CD4-positive, alpha-beta T cell treated with Interleukin-6 at 100 ng/mL for 8 hours (primary cell): ENCODE results near the gene NEK5.
"Not testable (repeated sequence)": the region's sequence is repeated elsewhere in the genome, so short reads cannot be mapped to it uniquely, and the experiment has no call there.

Experiments used
- DNase-seq: peaks from one replicate; pipeline ENCODE4 v3.0.0-alpha.2; 2020; ENCODE audit warnings: mixed read lengths, low spot score

The NEK5 gene, protein sequence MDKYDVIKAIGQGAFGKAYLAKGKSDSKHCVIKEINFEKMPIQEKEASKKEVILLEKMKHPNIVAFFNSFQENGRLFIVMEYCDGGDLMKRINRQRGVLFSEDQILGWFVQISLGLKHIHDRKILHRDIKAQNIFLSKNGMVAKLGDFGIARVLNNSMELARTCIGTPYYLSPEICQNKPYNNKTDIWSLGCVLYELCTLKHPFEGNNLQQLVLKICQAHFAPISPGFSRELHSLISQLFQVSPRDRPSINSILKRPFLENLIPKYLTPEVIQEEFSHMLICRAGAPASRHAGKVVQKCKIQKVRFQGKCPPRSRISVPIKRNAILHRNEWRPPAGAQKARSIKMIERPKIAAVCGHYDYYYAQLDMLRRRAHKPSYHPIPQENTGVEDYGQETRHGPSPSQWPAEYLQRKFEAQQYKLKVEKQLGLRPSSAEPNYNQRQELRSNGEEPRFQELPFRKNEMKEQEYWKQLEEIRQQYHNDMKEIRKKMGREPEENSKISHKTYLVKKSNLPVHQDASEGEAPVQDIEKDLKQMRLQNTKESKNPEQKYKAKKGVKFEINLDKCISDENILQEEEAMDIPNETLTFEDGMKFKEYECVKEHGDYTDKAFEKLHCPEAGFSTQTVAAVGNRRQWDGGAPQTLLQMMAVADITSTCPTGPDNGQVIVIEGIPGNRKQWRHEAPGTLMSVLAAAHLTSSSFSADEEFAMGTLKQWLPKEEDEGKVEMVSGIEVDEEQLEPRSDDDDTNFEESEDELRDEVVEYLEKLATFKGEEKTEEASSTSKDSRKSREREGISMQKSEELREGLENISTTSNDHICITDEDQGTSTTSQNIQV

DNA sequence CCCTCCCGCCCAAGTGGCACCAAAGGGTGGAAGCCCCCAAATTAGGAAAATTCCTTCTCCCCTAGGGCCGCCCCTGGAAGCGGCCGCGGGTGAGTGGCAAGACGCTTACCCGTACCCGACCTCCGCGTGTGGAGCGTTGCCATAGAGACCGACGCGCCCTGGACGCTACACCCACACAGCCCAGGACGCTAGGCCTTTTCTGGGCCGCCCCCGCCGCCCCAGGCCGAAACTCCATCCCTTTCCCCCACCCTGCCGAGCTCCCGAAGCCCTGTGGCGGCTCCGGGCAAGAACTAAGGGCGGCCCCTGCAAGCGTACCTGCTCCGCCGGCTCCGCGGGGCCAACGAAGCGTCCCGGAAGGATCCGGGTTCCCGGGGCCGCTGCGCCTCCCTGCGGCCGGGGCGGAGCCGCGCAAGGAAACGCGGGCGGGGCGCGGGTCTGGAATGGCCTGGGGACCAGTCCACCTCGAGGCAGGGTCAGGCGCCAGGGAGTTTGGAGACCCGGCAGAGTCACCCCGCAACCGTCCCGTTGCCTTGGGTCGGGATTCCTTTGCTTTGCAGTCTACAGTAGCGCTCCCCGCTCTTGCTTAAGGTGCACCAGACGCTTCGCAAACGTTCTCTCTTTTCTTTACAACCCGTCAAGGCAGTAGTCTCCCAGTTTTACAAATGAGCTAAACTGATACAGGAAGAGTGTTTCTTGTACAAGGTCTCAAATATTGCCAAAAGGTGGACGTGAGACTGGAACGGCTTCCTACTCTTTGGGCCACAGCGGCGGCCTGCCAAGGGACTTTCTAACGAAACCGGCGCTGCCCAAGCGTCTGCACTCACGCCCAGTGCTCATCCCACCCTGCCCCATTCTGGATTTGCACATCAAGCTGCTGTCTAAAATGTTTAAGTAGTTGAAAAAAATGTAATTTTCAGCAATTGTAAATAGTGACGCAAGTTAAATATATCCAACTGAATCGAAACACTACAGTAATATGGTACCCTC lies at the start of gene NEK5:
Gene NEK5, minus strand, starts transcription at position 360 of the 987 bp plus-strand sequence. CDS start 1,591 bp downstream, outside the sequence.
- DNase-seq, result peak; percentile 32

DNA sequence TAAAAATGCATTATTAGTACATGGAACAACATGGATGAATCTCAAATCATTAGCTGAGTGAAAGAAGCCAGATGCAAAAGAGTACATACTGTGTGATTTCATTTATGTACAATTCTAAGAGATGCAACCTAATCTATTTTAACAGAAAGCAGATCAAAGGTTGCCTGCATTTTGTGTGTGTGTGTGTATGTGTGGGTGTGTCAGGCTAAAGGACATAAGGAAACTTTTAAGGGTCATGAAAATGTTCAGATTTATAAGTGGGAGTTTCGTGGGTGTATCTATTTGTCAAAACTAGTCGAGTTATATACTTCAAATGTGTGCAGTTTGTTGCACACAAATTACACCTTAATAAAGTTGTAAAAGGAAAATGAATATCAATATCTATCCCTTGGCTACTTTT lies 48.4 kb upstream of the NEK5 start:
- no peak for DNase-seq

DNA sequence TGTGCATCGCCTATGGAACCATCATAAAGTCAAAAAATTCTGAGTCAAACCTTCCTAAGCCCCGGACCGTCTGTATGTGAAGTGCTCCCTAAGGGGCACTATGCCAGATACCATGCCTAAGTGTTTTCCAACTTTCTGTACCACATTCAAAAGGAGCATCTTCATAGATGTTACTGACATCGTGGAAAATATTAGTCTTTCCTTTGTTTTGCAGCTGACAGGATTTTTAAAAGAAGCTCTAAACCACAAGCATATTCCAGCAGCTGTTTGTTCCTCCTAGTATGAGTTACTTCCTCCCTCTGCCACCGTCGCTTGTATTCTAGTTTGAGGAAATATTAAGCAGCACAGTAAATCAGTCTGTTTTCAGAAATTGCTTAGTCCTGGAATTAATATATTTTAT lies 45.1 kb upstream of the NEK5 start:
- not testable (repeated sequence) for DNase-seq

- no peak for DNase-seq
These were observed 44.5 kb upstream of the NEK5 start for GRCh38 chr13:52173373-52173772.

GRCh38 chr13:52171686-52172085 lies 42.8 kb upstream of the NEK5 start:
- DNase-seq, result not testable (repeated sequence)

DNA sequence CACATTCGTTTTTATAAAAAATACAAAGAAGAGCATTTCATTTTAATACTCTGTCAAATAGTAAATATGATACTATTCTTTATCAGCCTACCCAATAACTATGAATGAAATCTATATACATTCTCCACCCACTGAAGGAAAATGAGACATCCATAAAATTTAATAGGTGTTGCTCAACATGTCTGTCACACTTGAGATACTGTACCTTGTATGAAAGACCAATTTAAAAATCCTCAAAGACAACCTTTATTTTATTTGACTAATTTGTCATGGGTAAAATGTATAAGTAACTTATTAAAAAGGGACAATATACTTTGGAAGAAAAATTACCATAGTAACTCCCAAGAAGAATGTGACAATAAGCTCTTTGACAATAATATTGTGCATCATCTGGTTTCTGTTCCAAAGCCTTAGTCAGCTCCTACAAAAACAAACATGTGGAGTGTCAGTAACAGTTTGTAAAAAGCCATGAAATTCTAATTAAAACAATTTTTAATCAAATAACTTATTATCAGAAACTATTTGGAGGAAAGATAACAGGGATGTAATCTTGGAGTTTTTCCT lies 42.0 kb upstream of the NEK5 start:
- not testable (repeated sequence) for DNase-seq

DNA sequence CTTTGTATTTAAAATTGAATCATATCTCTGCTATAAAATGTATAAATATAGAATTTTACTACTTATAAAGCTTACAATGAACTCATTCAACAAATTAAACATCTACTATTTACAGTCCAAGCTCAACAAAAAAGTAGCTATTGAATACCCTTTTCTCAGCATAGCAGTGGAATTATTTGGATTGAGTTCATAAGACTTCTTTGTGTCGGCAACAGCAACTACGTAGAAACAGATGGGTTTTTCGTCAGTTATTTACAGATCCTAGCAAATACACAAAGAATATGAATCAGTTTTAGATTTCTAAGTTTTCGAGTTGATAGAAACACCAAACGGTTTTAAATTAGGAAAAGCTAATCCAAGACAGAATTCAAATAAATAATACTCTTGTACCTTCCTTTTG lies 41.0 kb upstream of the NEK5 start:
- no peak for DNase-seq

- no peak for DNase-seq
These were observed 36.5 kb upstream of the NEK5 start for GRCh38 chr13:52165411-52165810.

DNA sequence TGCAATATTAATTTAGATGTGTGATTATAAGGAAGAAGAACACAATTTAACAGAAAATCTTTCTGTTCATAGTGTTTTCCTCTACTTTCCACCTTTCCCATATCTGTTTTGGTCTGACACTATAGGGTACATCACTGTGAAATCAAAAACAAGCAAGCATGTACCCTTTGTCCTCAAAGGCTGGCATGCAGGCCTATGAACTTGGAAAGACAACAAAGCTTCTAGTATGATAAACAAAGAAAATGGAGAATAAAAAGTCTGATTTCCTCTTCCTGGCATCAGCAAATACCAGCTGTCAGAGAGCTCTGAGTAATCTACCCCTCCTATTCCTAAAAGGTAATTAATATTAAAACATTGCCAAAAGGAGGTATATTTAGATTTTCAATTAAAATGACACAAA lies 36.1 kb upstream of the NEK5 start:
- DNase-seq, result no peak

DNA sequence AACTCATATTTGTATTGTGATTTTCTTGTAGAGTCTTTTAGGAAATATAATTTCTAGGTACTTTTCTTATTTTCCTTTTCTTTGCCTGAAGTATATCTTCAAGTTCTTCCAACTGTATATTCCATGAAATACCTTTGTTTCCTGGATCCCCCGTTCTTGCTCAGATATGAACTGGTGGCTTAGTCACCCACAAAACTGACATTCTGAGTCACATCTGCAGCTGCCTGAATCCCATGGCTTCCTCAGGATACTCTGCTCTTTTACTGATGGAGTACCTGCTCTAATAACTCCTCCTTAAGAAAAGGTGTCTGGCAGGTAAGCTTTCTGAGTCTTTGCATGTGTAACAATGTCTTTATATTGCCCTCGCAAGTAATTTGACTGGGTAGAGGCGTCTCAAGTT lies 35.0 kb upstream of the NEK5 start:
- DNase-seq, result not testable (repeated sequence)

GRCh38 chr13:52162279-52163101 lies 33.6 kb upstream of the NEK5 start:
- DNase-seq, result no peak

GRCh38 chr13:52161181-52161646 lies 32.3 kb upstream of the NEK5 start:
- no peak for DNase-seq

GRCh38 chr13:52160506-52160905 lies 31.6 kb upstream of the NEK5 start:
- no peak for DNase-seq

DNA sequence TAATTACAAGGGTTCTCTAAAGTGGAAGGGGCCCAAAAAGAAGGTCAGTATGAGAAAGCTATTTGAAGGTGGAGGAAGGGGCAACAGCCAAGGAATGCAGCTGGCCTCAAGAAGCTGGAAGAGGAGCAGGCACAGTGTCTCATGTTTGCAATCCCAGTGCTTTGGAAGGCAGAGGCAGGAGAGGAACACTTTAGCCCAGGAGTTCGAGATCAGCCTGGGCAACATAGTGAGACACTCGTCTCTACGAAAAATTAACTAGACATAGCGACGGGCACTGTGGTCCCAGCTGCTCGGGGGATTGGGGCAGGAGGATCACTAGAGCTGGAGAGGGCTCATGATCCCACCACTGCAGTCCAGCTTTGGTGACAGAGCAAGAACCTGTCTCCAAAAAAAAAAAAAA lies 31.2 kb upstream of the NEK5 start:
- DNase-seq, result no peak

GRCh38 chr13:52159159-52159982 lies 30.5 kb upstream of the NEK5 start, which contains the start of gene NEK3:
Gene NEK3, minus strand, starts transcription at chr13:52159597. Its CDS starts 3,406 bp downstream, at chr13:52156191.
- peak; percentile 32 for DNase-seq

DNA sequence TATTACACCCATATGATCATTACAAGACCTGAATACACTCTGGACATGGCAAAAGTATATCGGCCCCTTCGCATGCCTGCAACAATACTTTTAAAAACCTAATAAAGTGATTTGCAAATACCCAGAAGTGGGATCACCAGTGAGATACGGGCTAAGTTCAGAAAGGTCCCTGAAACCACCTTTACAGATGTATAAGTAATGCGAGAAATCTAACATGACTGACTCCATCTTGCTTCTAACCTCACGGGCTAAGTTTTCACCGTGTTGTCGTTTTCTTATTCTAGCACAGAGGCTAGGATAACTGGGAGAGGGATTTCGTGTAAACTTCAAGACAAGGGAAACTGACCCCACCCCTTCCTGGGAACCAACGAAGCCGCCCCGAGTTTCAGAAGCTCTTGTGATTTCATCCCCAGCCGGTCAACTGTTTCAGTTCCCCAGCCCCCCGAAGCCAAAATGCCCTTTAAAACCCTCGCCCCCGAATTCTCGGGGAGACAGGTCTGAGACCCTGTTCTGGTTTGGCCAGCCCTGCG lies 29.8 kb upstream of the NEK5 start:
- peak; percentile 3 for DNase-seq

DNA sequence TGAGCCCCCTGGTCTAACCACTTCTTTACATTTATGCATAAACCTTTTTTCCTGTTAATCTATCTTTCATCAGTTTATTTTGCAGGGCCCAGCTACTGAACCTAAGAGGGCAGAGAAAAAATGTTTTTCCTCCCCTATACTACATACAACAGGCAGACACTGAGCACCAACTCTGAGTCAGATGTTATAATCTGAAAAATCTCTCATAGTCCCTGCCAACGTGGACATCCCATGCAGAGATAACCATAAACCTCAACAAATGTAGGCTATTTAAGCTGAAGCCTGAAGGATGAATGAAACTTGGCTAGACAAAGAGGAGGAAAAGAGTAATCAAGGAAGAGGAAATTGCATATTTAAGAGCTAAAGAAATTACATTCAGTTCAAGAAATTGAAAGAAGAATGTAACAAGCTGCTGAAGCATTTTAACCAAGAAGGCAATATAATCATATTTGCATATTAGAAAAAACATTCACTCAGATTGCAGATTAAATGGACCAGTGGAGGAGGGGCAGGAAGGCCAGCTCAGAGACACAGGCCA lies 27.9 kb upstream of the NEK5 start:
- DNase-seq, result no peak

- no peak for DNase-seq
These were observed 26.3 kb upstream of the NEK5 start for GRCh38 chr13:52155177-52155576.

DNA sequence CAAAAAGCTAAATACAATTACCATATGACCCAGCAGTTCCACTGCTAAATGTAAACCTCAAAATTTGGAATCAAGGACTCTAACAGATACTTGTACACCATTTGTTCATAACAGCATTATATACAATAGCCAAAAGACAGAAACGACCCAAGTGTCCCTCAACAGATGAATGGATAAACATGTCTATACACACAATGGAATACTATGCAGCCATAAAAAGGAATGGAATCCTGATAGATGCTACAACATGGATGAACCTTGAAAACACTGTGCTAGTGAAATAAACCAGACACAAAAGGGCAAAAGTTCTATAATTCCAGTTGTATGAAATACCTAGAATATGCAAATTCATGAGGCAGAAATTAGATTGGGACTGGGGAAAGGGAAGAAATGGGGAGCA lies 18.4 kb upstream of the NEK5 start:
- DNase-seq, result no peak
